NCI-H446 treated with DMSO at 0.1 percent for 48 hours (cell line): ENCODE results near the gene MYPN.
"Not testable (repeated sequence)": the region's sequence is repeated elsewhere in the genome, so short reads cannot be mapped to it uniquely, and the experiment has no call there.

Source experiments
- DNase-seq: peaks from one replicate; lab custom pipeline; 2025; lab: John Stamatoyannopoulos, UW

MYPN gene, protein sequence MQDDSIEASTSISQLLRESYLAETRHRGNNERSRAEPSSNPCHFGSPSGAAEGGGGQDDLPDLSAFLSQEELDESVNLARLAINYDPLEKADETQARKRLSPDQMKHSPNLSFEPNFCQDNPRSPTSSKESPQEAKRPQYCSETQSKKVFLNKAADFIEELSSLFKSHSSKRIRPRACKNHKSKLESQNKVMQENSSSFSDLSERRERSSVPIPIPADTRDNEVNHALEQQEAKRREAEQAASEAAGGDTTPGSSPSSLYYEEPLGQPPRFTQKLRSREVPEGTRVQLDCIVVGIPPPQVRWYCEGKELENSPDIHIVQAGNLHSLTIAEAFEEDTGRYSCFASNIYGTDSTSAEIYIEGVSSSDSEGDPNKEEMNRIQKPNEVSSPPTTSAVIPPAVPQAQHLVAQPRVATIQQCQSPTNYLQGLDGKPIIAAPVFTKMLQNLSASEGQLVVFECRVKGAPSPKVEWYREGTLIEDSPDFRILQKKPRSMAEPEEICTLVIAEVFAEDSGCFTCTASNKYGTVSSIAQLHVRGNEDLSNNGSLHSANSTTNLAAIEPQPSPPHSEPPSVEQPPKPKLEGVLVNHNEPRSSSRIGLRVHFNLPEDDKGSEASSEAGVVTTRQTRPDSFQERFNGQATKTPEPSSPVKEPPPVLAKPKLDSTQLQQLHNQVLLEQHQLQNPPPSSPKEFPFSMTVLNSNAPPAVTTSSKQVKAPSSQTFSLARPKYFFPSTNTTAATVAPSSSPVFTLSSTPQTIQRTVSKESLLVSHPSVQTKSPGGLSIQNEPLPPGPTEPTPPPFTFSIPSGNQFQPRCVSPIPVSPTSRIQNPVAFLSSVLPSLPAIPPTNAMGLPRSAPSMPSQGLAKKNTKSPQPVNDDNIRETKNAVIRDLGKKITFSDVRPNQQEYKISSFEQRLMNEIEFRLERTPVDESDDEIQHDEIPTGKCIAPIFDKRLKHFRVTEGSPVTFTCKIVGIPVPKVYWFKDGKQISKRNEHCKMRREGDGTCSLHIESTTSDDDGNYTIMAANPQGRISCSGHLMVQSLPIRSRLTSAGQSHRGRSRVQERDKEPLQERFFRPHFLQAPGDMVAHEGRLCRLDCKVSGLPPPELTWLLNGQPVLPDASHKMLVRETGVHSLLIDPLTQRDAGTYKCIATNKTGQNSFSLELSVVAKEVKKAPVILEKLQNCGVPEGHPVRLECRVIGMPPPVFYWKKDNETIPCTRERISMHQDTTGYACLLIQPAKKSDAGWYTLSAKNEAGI (N-terminal part only)

GRCh38 chr10:68109331-68109730, at the start of gene MYPN:
Gene MYPN (plus strand): TSS chr10:68109488. CDS start chr10:68121439, 11,951 bp downstream.
- DNase-seq: no peak

DNA sequence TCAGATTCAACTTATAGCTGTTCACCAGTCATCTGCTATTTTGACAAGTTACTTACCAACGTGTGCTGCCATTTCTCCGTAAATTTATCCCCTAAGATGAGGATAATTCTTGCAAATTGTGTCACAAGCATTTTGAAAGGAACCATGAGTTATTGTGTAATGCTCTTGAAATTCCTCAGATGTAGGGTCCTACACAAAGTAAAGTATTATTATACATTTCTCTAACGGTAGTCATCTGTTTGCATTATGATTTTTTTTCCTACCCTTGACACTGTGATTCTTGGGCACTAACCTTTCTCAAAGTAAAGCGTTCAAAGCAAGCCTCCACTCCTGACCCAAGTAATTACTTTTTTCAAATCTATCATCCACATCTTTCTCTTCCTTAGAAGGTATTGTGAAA, 42.3 kb upstream of the MYPN start:
- DNase-seq: no peak

DNA sequence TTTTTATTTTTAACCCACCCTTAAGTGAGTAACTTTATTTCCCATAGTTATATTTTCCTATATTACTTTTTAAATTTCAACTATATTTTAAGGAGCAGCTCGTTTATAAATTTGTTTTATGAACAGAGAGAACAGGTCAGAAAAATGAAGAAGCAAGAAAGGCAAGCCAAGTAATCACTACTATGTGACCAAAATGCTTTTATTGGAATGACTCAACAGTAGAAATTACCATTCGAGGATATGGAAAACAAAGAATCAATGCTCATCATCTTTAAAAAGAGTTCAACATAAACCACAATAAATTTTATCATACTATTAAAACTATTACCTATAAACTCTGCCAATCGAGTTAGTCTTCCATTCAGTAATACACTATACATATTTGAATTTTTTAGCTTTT, 41.8 kb upstream of the MYPN start:
- no peak for DNase-seq

GRCh38 chr10:68073631-68074030, 35.7 kb upstream of the MYPN start:
- no peak for DNase-seq

DNA sequence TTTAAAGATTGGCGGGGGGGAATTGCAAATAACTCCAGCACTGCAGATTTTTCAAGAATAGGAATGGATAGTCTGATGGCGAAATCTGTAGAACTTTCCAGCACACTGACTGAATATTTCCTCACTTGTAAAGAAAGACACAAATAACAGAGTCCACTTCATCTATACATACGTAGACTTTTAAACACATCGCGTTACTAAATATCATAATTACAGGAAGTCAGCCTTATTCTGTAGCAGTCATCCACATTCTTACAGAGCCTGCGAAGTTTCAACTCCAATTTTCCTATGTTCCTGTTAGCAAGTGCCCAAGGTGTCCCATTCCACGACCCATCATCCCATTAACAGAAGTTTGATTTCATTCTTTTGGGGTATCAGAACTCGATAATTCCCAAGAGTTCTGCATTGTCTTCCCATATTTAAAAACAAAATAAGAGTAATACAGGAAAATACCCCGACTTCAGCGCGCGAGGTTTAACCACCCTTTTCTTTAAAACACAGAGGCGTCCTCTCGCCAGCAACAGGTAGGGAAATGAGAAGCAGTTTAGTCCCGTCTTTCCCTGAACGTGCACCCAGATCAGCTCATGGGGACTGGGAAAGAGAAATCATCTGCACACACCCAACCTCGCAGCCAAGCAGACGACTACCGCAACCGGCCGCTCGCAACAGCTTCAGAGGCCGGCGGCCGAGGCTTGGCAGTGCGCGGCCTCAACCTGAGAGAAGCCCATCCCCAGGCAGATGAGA, 35.1 kb upstream of the MYPN start:
- no peak for DNase-seq

- DNase-seq: peak; percentile 67
Measured at GRCh38 chr10:68074775-68075549, 34.3 kb upstream of the MYPN start, which contains the start of gene HERC4. Gene HERC4 (minus strand): TSS chr10:68075283. CDS start chr10:68073108, 2,175 bp downstream.

DNA sequence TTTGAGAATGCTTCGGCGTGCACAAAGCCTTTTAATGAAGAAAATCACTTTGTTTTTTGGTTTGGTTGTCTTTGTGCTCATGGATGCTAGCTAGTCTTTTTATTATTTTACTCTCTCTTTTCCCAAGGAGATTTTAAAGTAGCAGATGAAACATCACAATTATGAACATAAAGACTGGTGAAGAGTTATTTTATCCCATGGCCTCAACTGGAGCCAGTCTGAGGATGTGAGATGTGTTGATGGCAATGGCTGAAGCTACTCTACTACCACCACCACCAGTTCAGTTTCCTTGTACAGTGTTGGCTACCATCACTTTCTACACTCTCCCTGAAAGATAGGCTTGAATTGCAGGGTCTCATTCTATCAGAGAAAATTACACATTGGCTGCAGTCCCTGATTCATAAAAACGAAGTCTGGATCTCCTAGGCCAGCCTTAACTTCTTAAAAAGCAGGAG, 33.7 kb upstream of the MYPN start:
- no peak for DNase-seq

DNA sequence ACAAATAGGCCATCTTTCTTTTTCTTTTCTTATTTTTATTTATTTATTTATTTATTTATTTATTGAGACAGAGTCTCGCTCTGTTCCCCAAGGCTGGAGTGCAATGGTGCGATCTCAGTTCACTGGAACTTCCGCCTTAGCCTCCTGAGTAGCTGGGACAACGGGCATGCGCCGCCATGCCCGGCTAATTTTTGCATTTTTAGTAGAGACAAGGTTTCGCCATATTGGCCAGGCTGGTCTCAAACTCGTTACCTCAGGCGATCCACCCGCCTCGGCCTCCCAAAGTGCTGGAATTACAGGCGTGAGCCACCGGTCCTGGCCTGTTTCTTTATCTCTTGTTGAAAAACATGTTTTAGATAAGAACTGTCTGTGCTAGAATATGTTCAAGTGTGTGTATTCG, 33.2 kb upstream of the MYPN start:
- DNase-seq: not testable (repeated sequence)

- DNase-seq: no peak
Measured at GRCh38 chr10:68077026-68077425, 32.3 kb upstream of the MYPN start.

- no peak for DNase-seq
Measured at GRCh38 chr10:68079434-68079833, 29.9 kb upstream of the MYPN start.

- no peak for DNase-seq
Measured at GRCh38 chr10:68080853-68081431, 28.3 kb upstream of the MYPN start.

GRCh38 chr10:68081916-68082315, 27.4 kb upstream of the MYPN start:
- DNase-seq: no peak

DNA sequence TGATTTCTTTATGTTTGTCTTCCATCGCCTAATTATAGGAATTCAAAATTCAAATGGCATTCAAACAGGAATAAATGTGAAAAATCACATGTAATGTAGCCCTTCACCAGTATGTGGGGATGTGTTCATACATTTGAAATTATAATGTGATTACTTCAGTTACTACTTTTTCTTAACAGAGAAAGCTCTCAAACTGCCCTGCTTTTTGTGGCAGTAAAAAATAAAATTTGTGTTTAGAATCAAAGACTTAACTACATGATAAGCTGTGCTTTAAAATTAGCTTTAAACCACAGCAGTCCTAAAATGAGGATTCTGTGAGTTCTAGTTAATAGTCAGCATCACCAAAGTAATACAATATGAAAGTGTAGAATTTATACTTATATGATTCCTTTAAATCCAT, 26.4 kb upstream of the MYPN start:
- no peak for DNase-seq

DNA sequence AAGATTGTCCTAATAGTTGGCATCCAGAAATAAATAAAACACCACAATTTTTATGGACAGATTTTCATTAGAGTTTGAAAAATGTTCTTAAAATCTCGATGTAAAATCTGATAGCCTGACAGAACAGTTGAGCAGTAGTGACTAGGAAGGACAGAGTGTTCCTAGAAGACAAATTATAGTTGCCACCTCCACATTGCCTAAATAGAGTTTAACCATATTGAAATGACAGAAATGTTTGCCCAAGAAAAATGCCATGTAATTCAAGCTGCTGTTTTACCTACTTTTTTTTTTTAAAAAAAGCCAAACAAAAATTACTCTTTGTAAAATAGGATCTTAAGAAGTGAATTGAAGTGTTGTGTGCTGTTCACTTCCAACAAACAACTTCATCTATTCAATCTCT, 25.3 kb upstream of the MYPN start:
- no peak for DNase-seq

DNA sequence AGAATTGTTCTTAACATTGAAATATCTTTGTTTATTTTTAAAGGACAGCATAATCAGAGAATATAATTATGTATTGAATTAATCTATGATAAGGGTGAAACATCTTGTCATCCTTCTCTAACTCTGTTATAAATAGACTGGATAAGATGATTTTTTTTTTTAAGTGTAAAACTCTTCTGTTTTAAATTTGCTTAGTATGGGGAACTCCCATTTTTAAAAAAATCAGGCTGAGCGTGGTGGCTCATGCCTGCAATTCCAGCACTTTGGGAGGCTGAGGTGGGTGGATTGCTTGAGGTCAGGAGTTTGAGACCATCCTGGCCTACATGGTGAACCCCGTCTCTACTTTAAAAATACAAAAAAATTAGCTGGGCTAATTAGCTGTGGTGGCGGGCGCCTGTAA, 24.8 kb upstream of the MYPN start:
- no peak for DNase-seq

- DNase-seq: no peak
Measured at GRCh38 chr10:68086011-68086410, 23.3 kb upstream of the MYPN start.

GRCh38 chr10:68086910-68087684, 22.2 kb upstream of the MYPN start:
- no peak for DNase-seq

GRCh38 chr10:68087685-68088401, 21.4 kb upstream of the MYPN start:
- DNase-seq: no peak

DNA sequence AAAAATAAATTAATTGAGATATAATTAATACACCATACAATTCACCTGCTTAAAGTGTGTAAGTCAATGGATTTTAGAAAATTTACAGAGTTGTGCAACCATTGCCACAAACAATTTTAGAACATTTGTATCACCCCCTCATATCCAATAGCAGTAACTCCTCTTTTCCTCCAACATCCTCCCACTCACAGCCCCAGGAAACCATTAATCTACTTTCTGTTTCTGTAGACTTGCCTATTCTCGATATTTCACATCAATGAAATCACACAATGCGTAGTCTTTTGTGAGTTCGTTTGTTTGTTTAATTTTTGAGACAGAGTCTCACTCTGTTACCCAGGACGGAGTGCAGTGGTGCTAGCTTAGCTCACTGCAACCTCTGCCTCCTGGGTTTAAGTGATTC, 20.5 kb upstream of the MYPN start:
- no peak for DNase-seq
